ES-I3 (cell line): Measurements from ENCODE around the gene BTBD7.

Experiments
- H3K36me3 ChIP-seq: 2 replicates; pipeline ENCODE4 v1.6.1; 2013; ENCODE audit warnings: mild to moderate bottlenecking, low read length, control low read depth, moderate library complexity; ENCODE audit not compliant: insufficient read depth
- H3K4me1 ChIP-seq: 2 replicates; pipeline ENCODE4 v1.6.1; 2013; ENCODE audit warnings: mild to moderate bottlenecking, control low read depth, low read length; ENCODE audit not compliant: insufficient read depth
- H3K9ac ChIP-seq: 2 replicates; pipeline ENCODE4 v1.6.1; 2013; ENCODE audit warnings: low read depth, mild to moderate bottlenecking, low read length, moderate library complexity
- H3K9me3 ChIP-seq: 2 replicates; pipeline ENCODE4 v1.6.1; 2013; ENCODE audit warnings: mild to moderate bottlenecking, low read length, moderate library complexity; ENCODE audit not compliant: control insufficient read depth, insufficient read depth

Gene BTBD7

GRCh38 chr14:93319958-93320357 is 12.9 kb downstream of the BTBD7 start:
- no peaks in the 10 kb centered on the region; the same call in 1 of the 2 replicates for H3K36me3 ChIP-seq
- no peak overlapping the region for H3K9ac ChIP-seq
- no peaks in the 10 kb centered on the region for H3K9me3 ChIP-seq
- H3K4me1 ChIP-seq = peaks cover 26% of the 10 kb centered on the region

- H3K36me3 ChIP-seq = no peaks in the 10 kb centered on the region; the same call in 1 of the 2 replicates
- peaks cover 26% of the 10 kb centered on the region for H3K4me1 ChIP-seq
- H3K9ac ChIP-seq = no peak overlapping the region
- H3K9me3 ChIP-seq = no peaks in the 10 kb centered on the region
Observed at GRCh38 chr14:93319494-93319893, 13.3 kb downstream of the BTBD7 start.

- H3K9ac ChIP-seq = no peak overlapping the region
- H3K36me3 ChIP-seq = no peaks in the 10 kb centered on the region; the same call in 1 of the 2 replicates
- peaks cover 26% of the 10 kb centered on the region for H3K4me1 ChIP-seq
- H3K9me3 ChIP-seq = no peaks in the 10 kb centered on the region
Observed at GRCh38 chr14:93318927-93319326, 13.9 kb downstream of the BTBD7 start.

GRCh38 chr14:93317875-93318807 is 14.7 kb downstream of the BTBD7 start:
- Histone ChIP-seq H3K9me3 (no peaks in the 10 kb centered on the region), H3K9ac (no peak overlapping the region), H3K4me1 (peaks cover 26% of the 10 kb centered on the region), H3K36me3 (no peaks in the 10 kb centered on the region; the same call in 1 of the 2 replicates)

GRCh38 chr14:93317210-93317874 is 15.5 kb downstream of the BTBD7 start:
- H3K9ac ChIP-seq = no peak overlapping the region
- H3K4me1 ChIP-seq = peaks cover 26% of the 10 kb centered on the region
- H3K36me3 ChIP-seq = no peaks in the 10 kb centered on the region; the same call in 1 of the 2 replicates
- H3K9me3 ChIP-seq = no peaks in the 10 kb centered on the region

- H3K4me1 ChIP-seq = peaks cover 26% of the 10 kb centered on the region
- H3K36me3 ChIP-seq = no peaks in the 10 kb centered on the region; the same call in 1 of the 2 replicates
- H3K9me3 ChIP-seq = no peaks in the 10 kb centered on the region
- H3K9ac ChIP-seq = no peak overlapping the region
Observed at GRCh38 chr14:93316716-93317115, 16.1 kb downstream of the BTBD7 start.

- H3K36me3 ChIP-seq = no peaks in the 10 kb centered on the region
- peaks cover 26% of the 10 kb centered on the region for H3K4me1 ChIP-seq
- no peak overlapping the region for H3K9ac ChIP-seq
- H3K9me3 ChIP-seq = no peaks in the 10 kb centered on the region
Observed at GRCh38 chr14:93315575-93315974, 17.3 kb downstream of the BTBD7 start.

GRCh38 chr14:93311082-93311481 is 21.8 kb downstream of the BTBD7 start:
- no peaks in the 10 kb centered on the region for H3K9me3 ChIP-seq
- no peaks in the 10 kb centered on the region for H3K4me1 ChIP-seq
- no peak overlapping the region for H3K9ac ChIP-seq
- H3K36me3 ChIP-seq = no peaks in the 10 kb centered on the region

- H3K9ac ChIP-seq = no peak overlapping the region
- no peaks in the 10 kb centered on the region for H3K36me3 ChIP-seq
- H3K9me3 ChIP-seq = no peaks in the 10 kb centered on the region
- no peaks in the 10 kb centered on the region for H3K4me1 ChIP-seq
Observed at GRCh38 chr14:93309427-93309966, 23.3 kb downstream of the BTBD7 start.

- Histone ChIP-seq H3K4me1 (peaks cover 4% of the 10 kb centered on the region), H3K9ac (no peak overlapping the region), H3K36me3 (no peaks in the 10 kb centered on the region), H3K9me3 (no peaks in the 10 kb centered on the region)
Observed at GRCh38 chr14:93308686-93309345, 24.0 kb downstream of the BTBD7 start.

GRCh38 chr14:93306812-93307211 is 26.0 kb downstream of the BTBD7 start:
- no peaks in the 10 kb centered on the region for H3K36me3 ChIP-seq
- peaks cover 17% of the 10 kb centered on the region for H3K4me1 ChIP-seq
- H3K9ac ChIP-seq = no peak overlapping the region
- H3K9me3 ChIP-seq = no peaks in the 10 kb centered on the region

GRCh38 chr14:93305725-93306418 is 27.0 kb downstream of the BTBD7 start:
- Histone ChIP-seq H3K36me3 (no peaks in the 10 kb centered on the region), H3K4me1 (peaks cover 22% of the 10 kb centered on the region), H3K9ac (no peak overlapping the region), H3K9me3 (no peaks in the 10 kb centered on the region)

- Histone ChIP-seq H3K9ac (no peak overlapping the region), H3K36me3 (no peaks in the 10 kb centered on the region), H3K4me1 (peaks cover 25% of the 10 kb centered on the region), H3K9me3 (no peaks in the 10 kb centered on the region)
Observed at GRCh38 chr14:93304771-93305170, 28.1 kb downstream of the BTBD7 start.

GRCh38 chr14:93303659-93304058 is 29.2 kb downstream of the BTBD7 start:
- Histone ChIP-seq H3K9me3 (no peaks in the 10 kb centered on the region), H3K4me1 (peaks cover 35% of the 10 kb centered on the region), H3K36me3 (no peaks in the 10 kb centered on the region), H3K9ac (no peak overlapping the region)
